Adrenal gland (tissue), 12 donors: ENCODE results near the gene USP27X. TPM values are rescaled to one million over a fixed set of nuclear protein-coding genes. Genes with fewer than 3 reads are reported as not detected.

ENCODE experiments used
- DNase-seq, 7 donors: peaks; one replicate each; pipeline ENCODE4 v3.0.0-alpha.2; 2019 to 2020
- H3K27ac ChIP-seq, 5 donors: fragments of 200-600 bp; sonication (generic) in 4 of 5; 1 replicate in 3 of 5; 2 replicates in 2 of 5; pipeline versions ENCODE4 v1.5.1 to v1.8.0; 2016 to 2020; ENCODE audit warnings: mild to moderate bottlenecking in 1 of 5
- H3K27me3 ChIP-seq: fragments of 200-600 bp; 2 replicates; pipeline ENCODE4 v1.8.0; 2021
- H3K36me3 ChIP-seq, 2 donors: fragments of 200-600 bp; replicated peaks in 1 of 2; 1 replicate in 1 of 2; 2 replicates in 1 of 2; pipeline versions ENCODE4 v1.5.1 to v1.8.0; 2018 to 2022
- H3K4me1 ChIP-seq, 2 donors: fragments of 200-600 bp; replicated peaks in 1 of 2; 1 replicate in 1 of 2; 2 replicates in 1 of 2; pipeline versions ENCODE4 v1.5.1 to v1.8.0; 2018 to 2021
- H3K4me3 ChIP-seq, 4 donors: fragments of 200-600 bp; sonication (generic) in 3 of 4; one replicate each; pipeline ENCODE4 v1.5.1; 2016 to 2018
- H3K9me3 ChIP-seq, 3 donors: fragments of 200-600 bp; sonication (generic) in 1 of 3; replicated peaks in 1 of 3; 1 replicate in 2 of 3; 2 replicates in 1 of 3; pipeline versions ENCODE4 v1.5.1 to v1.8.0; 2016 to 2021
- POLR2A ChIP-seq, 2 donors: fragments of 450-650 bp; IDR thresholded peaks; one replicate each; pipeline ENCODE4 v1.6.1; 2017; ENCODE audit warnings: antibody characterized with exemption in 2 of 2, mild to moderate bottlenecking in 2 of 2, moderate library complexity in 1 of 2
- WGBS, 4 donors: extraction: QIAGEN DNeasy Blood & Tissue Kit in 2 of 4; methylation state at CpG; one replicate each; pipeline versions ENCODE4 v1.1.5 to v1.1.7; 2013 to 2017; 5-methylcytosine and 5-hydroxymethylcytosine counted together
- intact Hi-C, 2 donors: fragments of 100-400 bp; cut with DNase I; formaldehyde crosslinking; loops; one replicate each; pipeline versions ENCODE4 v1.14.1 to v1.15.0; 2022 to 2023
- polyA plus RNA-seq, 3 donors: library from polyadenylated mRNA; stranded (reverse); fragments of 200-250 nt in 2 of 3; fragments of 350-450 nt in 1 of 3; fragmentation: Illumina TruSeq in 1 of 3; extraction: RNeasy Lipid Tissue Mini Kit (QIAGEN cat#74804) in 1 of 3; gene quantifications; one replicate each; pipeline ENCODE4 v1.2.3, GENCODE V29; 2013 to 2014
- total RNA-seq, 9 donors: library from RNA; depleted of rRNA in 4 of 9; stranded (reverse); fragments of >200 nt in 4 of 9; fragments of 120-200 nt in 1 of 9; fragmentation: NEBNext Ultra II Directional in 1 of 9; extraction: Animal tissue kit (Norgen Biotek cat#: 25700) in 1 of 9; gene quantifications; one replicate each; pipeline versions ENCODE4 v1.1.0 to v1.2.4, GENCODE V29; 2013 to 2023
- TF ChIP-seq, protein P1 (sequence below), 6 experiments: fragments of 450-650 bp in 4 of 6; fragments of 200-600 bp in 2 of 6; sonication (generic) in 1 of 6; IDR thresholded peaks; 1 replicate in 5 of 6; 2 replicates in 1 of 6; pipeline versions ENCODE4 v1.5.1 to v1.8.0; 2016 to 2021; ENCODE audit warnings: antibody characterized with exemption in 6 of 6, mild to moderate bottlenecking in 2 of 6, moderate library complexity in 1 of 6
- donor health status: healthy with polysubstance abuse.
- donor health status: Bipolar disorder and iron deficiency.
- donor health status: DM: yes; HTN: yes; CAD: no.
- donor health status: DM: no; HTN: no; CAD: no.
- donor health status: DM: no; HTN: no; CAD: no.
- donor health status: DM: yes; HTN: yes; CAD: no.

USP27X gene
- total and polyA plus RNA-seq, 12 donors, result 1.6 to 8.5 (median 3.5) TPM

DNA sequence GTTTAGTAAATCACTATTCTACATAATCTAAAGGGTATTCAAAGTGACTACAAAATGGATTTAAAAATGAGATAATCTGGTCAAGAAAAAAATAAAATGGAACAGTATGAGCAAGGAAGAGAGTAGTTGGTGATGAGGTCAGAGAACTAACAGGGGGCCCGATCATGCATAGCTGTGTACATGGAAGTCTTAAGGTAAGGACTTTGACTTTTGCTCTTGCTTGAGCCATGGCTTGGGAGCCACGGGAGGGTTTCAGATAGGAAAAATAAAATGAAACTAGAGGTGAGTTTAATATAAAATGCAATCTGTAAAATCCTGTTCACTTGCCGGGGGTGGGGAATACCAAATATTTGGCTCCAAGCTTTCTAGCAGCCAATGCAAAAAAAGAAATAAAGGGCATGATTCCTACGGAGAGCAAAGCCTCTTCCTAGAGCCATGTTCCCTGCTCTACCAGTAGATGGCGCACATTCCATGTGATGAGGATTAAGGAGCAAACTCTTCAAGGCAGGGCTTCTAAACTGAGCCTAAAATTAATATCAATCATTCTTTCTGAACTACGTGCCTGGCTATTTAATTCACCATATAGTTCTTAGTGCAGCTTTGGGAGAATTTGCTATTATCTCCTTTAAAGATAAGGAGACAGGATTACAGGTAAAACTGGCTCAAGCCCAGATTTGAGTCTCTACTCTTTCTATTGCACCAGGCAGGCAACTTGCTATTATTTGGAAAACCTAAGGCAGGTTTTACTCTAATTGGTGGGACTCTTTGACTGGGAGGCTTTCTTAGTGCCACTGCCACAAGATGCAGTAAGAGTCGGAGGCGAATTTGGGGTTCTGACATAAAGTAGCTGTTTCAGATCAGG, 36.3 kb downstream of the USP27X start:
- Histone ChIP-seq H3K4me1 (peaks cover 0 to 10% of the 10 kb centered on the region in 2 donors), H3K27me3 (peaks cover 8% of the 10 kb centered on the region), H3K9me3 (no peaks in the 10 kb centered on the region), H3K27ac (no peak overlapping the region), H3K36me3 (no peaks in the 10 kb centered on the region), H3K4me3 (no peak overlapping the region)
- peak; percentile 46 to 65 (median 51) for DNase-seq
- intact Hi-C loops, result loop anchor here (5.0 to 10.0 kb wide), 2 partner anchors 167 to 169 kb away; no protein-coding TSS in a partner anchor
- WGBS, 4 donors, result 10 to 34% (median 28%) methylated on average over 5 to 8 of the region's 8 CpGs
- TF ChIP-seq, protein P1, sequence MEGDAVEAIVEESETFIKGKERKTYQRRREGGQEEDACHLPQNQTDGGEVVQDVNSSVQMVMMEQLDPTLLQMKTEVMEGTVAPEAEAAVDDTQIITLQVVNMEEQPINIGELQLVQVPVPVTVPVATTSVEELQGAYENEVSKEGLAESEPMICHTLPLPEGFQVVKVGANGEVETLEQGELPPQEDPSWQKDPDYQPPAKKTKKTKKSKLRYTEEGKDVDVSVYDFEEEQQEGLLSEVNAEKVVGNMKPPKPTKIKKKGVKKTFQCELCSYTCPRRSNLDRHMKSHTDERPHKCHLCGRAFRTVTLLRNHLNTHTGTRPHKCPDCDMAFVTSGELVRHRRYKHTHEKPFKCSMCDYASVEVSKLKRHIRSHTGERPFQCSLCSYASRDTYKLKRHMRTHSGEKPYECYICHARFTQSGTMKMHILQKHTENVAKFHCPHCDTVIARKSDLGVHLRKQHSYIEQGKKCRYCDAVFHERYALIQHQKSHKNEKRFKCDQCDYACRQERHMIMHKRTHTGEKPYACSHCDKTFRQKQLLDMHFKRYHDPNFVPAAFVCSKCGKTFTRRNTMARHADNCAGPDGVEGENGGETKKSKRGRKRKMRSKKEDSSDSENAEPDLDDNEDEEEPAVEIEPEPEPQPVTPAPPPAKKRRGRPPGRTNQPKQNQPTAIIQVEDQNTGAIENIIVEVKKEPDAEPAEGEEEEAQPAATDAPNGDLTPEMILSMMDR (IDR thresholded peaks at IDR 0.05), result peak; percentile 58 to 87 (median 71)
- no peak for TF ChIP-seq POLR2A (IDR thresholded peaks at IDR 0.05)

DNA sequence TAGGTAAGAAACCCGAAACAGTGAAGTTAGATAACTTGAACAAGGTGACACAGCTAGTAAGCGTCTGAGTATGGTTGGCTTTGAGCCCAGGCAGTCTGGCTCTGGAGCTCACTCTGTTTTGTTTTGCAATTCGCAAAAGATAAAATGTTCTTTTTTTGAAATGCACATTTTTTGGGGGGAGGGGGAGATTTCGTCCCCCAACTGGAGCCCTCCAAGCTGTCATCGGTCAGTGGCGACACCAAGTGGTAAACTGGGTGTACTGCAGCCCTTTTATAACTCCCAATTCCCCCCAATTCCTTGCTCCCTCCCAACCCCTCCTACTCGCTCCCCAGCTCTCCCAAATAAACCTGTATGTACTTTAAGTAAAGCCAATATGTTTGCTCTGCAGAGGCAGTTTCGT, 40.3 kb downstream of the USP27X start:
- no peak overlapping the region for H3K4me3 ChIP-seq
- TF ChIP-seq POLR2A (IDR thresholded peaks at IDR 0.05), result no peak
- TF ChIP-seq, protein P1 (IDR thresholded peaks at IDR 0.05), result peak; percentile 57 to 82 (median 68)
- H3K36me3 ChIP-seq, result no peaks in the 10 kb centered on the region
- 5 to 23% (median 12%) methylated on average over 8 of the region's 8 CpGs for WGBS, 4 donors
- intact Hi-C loops, result loop anchor here (5.0 to 10.0 kb wide), 2 partner anchors 163 to 165 kb away; no protein-coding TSS in a partner anchor
- DNase-seq, result peak; percentile 43 to 81 (median 72)
- peaks cover 0 to 10% of the 10 kb centered on the region in 2 donors for H3K4me1 ChIP-seq
- H3K27me3 ChIP-seq, result no peaks in the 10 kb centered on the region
- no peak overlapping the region for H3K27ac ChIP-seq
- H3K9me3 ChIP-seq, result no peaks in the 10 kb centered on the region

DNA sequence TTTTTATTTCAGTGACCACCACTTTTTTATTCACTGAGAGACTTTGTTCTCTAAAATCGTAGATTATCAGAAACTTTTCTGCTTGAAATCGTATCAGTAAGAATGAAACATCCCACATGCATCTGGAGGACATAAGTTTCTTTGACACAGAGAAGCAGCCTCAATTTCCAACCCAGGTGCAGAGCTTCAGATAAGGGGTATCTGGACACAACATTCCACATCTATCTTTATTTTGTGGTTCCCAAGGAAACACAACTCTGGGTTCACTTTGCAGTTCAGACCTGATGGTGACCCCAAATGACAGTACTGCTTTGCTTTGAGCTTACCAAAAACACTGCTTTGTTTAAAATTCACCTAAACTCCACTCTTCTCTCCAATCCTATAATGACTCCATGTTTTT, 41.8 kb downstream of the USP27X start:
- no peak for TF ChIP-seq POLR2A (IDR thresholded peaks at IDR 0.05)
- TF ChIP-seq, protein P1 (IDR thresholded peaks at IDR 0.05), result no peak
- Histone ChIP-seq H3K27me3 (no peaks in the 10 kb centered on the region), H3K4me1 (peaks cover 0 to 10% of the 10 kb centered on the region in 2 donors), H3K36me3 (no peaks in the 10 kb centered on the region), H3K4me3 (no peak overlapping the region), H3K9me3 (no peaks in the 10 kb centered on the region), H3K27ac (no peak overlapping the region)
- intact Hi-C loops, result no loop called here
- WGBS, 4 donors, result 58 to 81% (median 71%) methylated on average over 2 of the region's 2 CpGs
- DNase-seq, result no peak

DNA sequence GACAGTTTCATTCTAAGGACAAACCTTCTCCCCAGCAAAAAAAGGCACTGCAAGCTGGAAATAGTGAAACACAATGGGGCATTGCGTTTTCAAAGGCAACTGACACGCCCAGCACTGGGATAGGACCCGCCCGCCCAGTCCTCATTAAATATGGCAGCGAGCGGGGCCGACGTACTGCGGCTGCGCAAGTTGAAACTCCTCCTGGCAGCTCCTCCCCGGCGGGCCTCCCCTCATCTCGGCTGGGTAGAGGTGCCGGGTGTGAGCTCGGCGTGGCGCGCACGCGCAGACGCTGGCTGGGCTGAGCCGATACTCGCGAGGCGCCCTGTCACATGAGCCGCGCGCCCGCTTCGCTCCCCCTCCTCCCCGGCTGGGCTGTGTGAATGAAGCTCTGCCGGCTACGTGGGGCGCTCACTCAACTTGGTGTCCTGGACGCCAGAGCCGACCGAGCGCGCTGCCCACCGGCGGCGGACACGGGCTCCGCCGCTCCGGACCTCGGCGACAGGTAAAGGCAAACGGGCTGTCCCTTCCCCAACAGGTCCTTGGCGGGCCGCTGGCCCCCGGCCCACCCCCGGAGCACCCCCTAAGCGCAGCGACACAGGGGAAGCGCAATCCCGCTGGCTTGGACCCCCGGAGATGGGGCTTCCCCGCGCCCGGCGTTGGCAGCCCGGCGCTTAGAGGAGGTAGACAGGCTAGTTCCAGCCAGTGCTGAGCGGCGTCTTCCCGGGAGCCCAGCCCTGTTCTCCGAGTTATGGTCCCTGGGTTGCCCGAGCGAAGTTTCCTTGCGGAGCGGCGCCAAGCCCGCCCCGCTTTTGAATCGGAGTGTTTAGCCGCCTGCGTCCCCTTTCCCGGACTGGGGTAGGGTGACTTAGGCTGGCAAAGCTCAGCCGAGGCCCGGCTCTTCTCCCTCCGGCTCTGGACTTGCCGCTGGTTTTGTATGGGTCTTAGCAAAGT, 43.3 kb downstream of the USP27X start, which contains the start of gene CLCN5:
Gene CLCN5 (plus strand): TSS at position 306 of the 951 bp plus-strand sequence. CDS start 2,703 bp downstream, outside the sequence.
- TF ChIP-seq POLR2A (IDR thresholded peaks at IDR 0.05), result peak; percentile 25 to 75
- TF ChIP-seq, protein P1 (IDR thresholded peaks at IDR 0.05), result no peak
- peak; percentile 94 to 98 (median 96) for DNase-seq
- H3K4me1 ChIP-seq, result peaks cover 0 to 10% of the 10 kb centered on the region in 2 donors
- 0 to 54% (median 19%) methylated on average over 6 to 83 of the region's 83 CpGs for WGBS, 4 donors
- H3K9me3 ChIP-seq, result no peaks in the 10 kb centered on the region
- intact Hi-C loops, result no loop called here
- H3K4me3 ChIP-seq, result peak within 1 kb of the TSS in 3 of 4 donors; percentile 25 to 54 (median 37)
- no peaks in the 10 kb centered on the region for H3K27me3 ChIP-seq
- H3K36me3 ChIP-seq, result no peaks in the 10 kb centered on the region
- peak within 1 kb of the TSS; percentile 30 to 90 (median 65) for H3K27ac ChIP-seq
